HepG2 (cell line): ENCODE measurements around the gene P2RY2. TPM values are rescaled to one million over a fixed set of nuclear protein-coding genes. Genes with fewer than 3 reads are reported as not detected.

Source experiments
- CERS6 ChIP-seq: sonication (generic); formaldehyde crosslinking; IDR thresholded peaks from 2 replicates; pipeline ENCODE4 v1.5.0; 2020; ENCODE audit warnings: missing genetic modification reagents
- CREBL2 ChIP-seq: sonication (generic); formaldehyde crosslinking; IDR thresholded peaks from 2 replicates; pipeline ENCODE4 v1.8.1; 2023; ENCODE audit warnings: missing genetic modification reagents, mild to moderate bottlenecking, borderline replicate concordance
- HNRNPH1 ChIP-seq: fragments of 200-400 bp; formaldehyde crosslinking; optimal IDR thresholded peaks from 2 replicates; pipeline ENCODE3; 2017; ENCODE audit warnings: mild to moderate bottlenecking, low read depth, low read length
- MATR3 ChIP-seq: sonication (generic); formaldehyde crosslinking; IDR thresholded peaks from 2 replicates; pipeline ENCODE4 v1.4.0; 2020; ENCODE audit warnings: missing genetic modification reagents
- NFE2 ChIP-seq: sonication (generic); formaldehyde crosslinking; IDR thresholded peaks from 2 replicates; pipeline ENCODE4 v1.4.0; 2020; ENCODE audit warnings: missing genetic modification reagents
- NFIB ChIP-seq: sonication (generic); formaldehyde crosslinking; IDR thresholded peaks from 2 replicates; pipeline ENCODE4 v1.9.0; 2021; ENCODE audit warnings: missing genetic modification reagents, mild to moderate bottlenecking, borderline replicate concordance
- NPAS2 ChIP-seq: sonication (generic); formaldehyde crosslinking; IDR thresholded peaks from 2 replicates; pipeline ENCODE4 v1.8.0; 2022; ENCODE audit warnings: mild to moderate bottlenecking, missing genetic modification reagents, borderline replicate concordance
- PCBP1 ChIP-seq: fragments of 200-400 bp; formaldehyde crosslinking; IDR thresholded peaks from 2 replicates; pipeline ENCODE4 v1.6.1; 2017; ENCODE audit warnings: mild to moderate bottlenecking, low read depth, low read length, borderline replicate concordance
- RFXANK ChIP-seq: IDR thresholded peaks from 2 replicates; pipeline ENCODE4 v1.6.1; 2016
- SNAPC4 ChIP-seq: sonication (generic); formaldehyde crosslinking; IDR thresholded peaks from 2 replicates; pipeline ENCODE4 v1.4.0; 2020; ENCODE audit warnings: mild to moderate bottlenecking, missing genetic modification reagents
- STAT5B ChIP-seq: sonication (generic); formaldehyde crosslinking; IDR thresholded peaks from 2 replicates; pipeline ENCODE4 v1.4.0; 2020; ENCODE audit warnings: missing genetic modification reagents
- TARDBP ChIP-seq: sonication (generic); formaldehyde crosslinking; IDR thresholded peaks from 2 replicates; pipeline ENCODE4 v1.8.0; 2022; ENCODE audit warnings: mild to moderate bottlenecking, missing genetic modification reagents
- TERF1 ChIP-seq: sonication (generic); formaldehyde crosslinking; IDR thresholded peaks from 2 replicates; pipeline ENCODE4 v1.8.0; 2022; ENCODE audit warnings: mild to moderate bottlenecking, missing genetic modification reagents, moderate library complexity
- TIGD3 ChIP-seq: sonication (generic); formaldehyde crosslinking; IDR thresholded peaks from 2 replicates; pipeline ENCODE4 v1.5.1; 2020; ENCODE audit warnings: mild to moderate bottlenecking, missing genetic modification reagents, borderline replicate concordance
- ZNF234 ChIP-seq: sonication (generic); formaldehyde crosslinking; conservative IDR thresholded peaks from 2 replicates; pipeline ENCODE4 v1.5.1; 2020; ENCODE audit warnings: mild to moderate bottlenecking, missing genetic modification reagents
- ZNF24 ChIP-seq: fragments of 450-650 bp; IDR thresholded peaks from 2 replicates; pipeline ENCODE4 v1.6.1; 2017; ENCODE audit warnings: antibody characterized with exemption, mild to moderate bottlenecking
- ZNF296 ChIP-seq: sonication (generic); formaldehyde crosslinking; conservative IDR thresholded peaks from 2 replicates; pipeline ENCODE4 v1.5.0; 2020; ENCODE audit warnings: mild to moderate bottlenecking, missing genetic modification reagents
- ZNF367 ChIP-seq: sonication (generic); formaldehyde crosslinking; IDR thresholded peaks from 2 replicates; pipeline ENCODE4 v1.4.0; 2020; ENCODE audit warnings: missing genetic modification reagents, borderline replicate concordance
- ZNF558 ChIP-seq: sonication (generic); formaldehyde crosslinking; IDR thresholded peaks from 2 replicates; pipeline ENCODE4 v1.9.0; 2022; ENCODE audit warnings: mild to moderate bottlenecking, missing genetic modification reagents, borderline replicate concordance
- ZNF589 ChIP-seq: sonication (generic); formaldehyde crosslinking; conservative IDR thresholded peaks from 2 replicates; pipeline ENCODE4 v1.8.0; 2022; ENCODE audit warnings: mild to moderate bottlenecking, moderate library complexity, missing genetic modification reagents
- polyA plus RNA-seq, 8 experiments: library from polyadenylated mRNA; depleted of rRNA in 3 of 8; stranded (reverse) in 7 of 8; unstranded in 1 of 8; fragments of >200 nt; fragmentation: Illumina TruSeq in 4 of 8; extraction: Trizol in 4 of 8; gene quantifications; 2 replicates each; pipeline versions ENCODE4 v1.2.1 to v1.2.3, GENCODE V29; 2011 to 2016; ENCODE audit warnings: low read depth in 4 of 8, missing spikeins in 1 of 8, mixed read lengths in 1 of 8; ENCODE audit not compliant: insufficient read depth in 1 of 8
- total RNA-seq, 5 experiments: library from RNA; depleted of rRNA; stranded (reverse); fragments of >200 nt; fragmentation: Illumina TruSeq; extraction: Trizol; gene quantifications; 2 replicates each; pipeline ENCODE4 v1.2.3, GENCODE V29; 2016; ENCODE audit warnings: low read depth in 1 of 5

The P2RY2 gene
- total and polyA plus RNA-seq, 2 of the 13 experiments (the other 11 are each of a cell fraction or from before 2014, with no cell fraction given) = 0.95 to 3.1 TPM

- TF ChIP-seq TERF1 (CRISPR knock-in tag) = no peak
- TF ChIP-seq ZNF24 = no peak
- no peak for TF ChIP-seq TIGD3 (CRISPR knock-in tag)
- no peak for TF ChIP-seq ZNF589 (CRISPR knock-in tag)
- TF ChIP-seq ZNF296 (CRISPR knock-in tag) = no peak
- no peak for TF ChIP-seq SNAPC4
- no peak for TF ChIP-seq NPAS2 (CRISPR knock-in tag)
- no peak for TF ChIP-seq CERS6 (CRISPR knock-in tag)
- no peak for TF ChIP-seq HNRNPH1
- no peak for TF ChIP-seq RFXANK
- TF ChIP-seq ZNF558 (CRISPR knock-in tag) = no peak
- no peak for TF ChIP-seq ZNF367 (CRISPR knock-in tag)
- no peak for TF ChIP-seq ZNF234 (CRISPR knock-in tag)
- no peak for TF ChIP-seq STAT5B (CRISPR knock-in tag)
- TF ChIP-seq PCBP1 = no peak
- TF ChIP-seq MATR3 (CRISPR knock-in tag) = no peak
- no peak for TF ChIP-seq CREBL2 (CRISPR knock-in tag)
- TF ChIP-seq TARDBP = peak; percentile 63; the same call in 1 of the 2 replicates
- TF ChIP-seq NFIB (CRISPR knock-in tag) = no peak
- no peak for TF ChIP-seq NFE2 (CRISPR knock-in tag)
These were observed 45.0 kb upstream of the P2RY2 start (continued) for GRCh38 chr11:73172992-73173656.
